H1 (cell line): ENCODE measurements around the gene LPCAT1. TPM values are rescaled to one million over a fixed set of nuclear protein-coding genes. Genes with fewer than 3 reads are reported as not detected.

ENCODE experiments used
- ATF2 ChIP-seq: IDR thresholded peaks from 2 replicates; pipeline ENCODE4 v1.6.1; 2012; ENCODE audit warnings: low read length, inconsistent platforms
- MAFK ChIP-seq: IDR thresholded peaks from 2 replicates; pipeline ENCODE4 v1.6.1; 2012; ENCODE audit warnings: low read depth, mild to moderate bottlenecking, improper control_type of control experiment, low read length
- POU5F1 ChIP-seq: IDR thresholded peaks from 2 replicates; pipeline ENCODE4 v1.6.1; 2011; ENCODE audit warnings: low read depth, mild to moderate bottlenecking, low read length, moderate library complexity
- RBBP5 ChIP-seq: IDR thresholded peaks from 2 replicates; pipeline ENCODE4 v1.7.1; 2012; ENCODE audit warnings: low read depth, mild to moderate bottlenecking, inconsistent platforms, low read length, moderate library complexity, borderline replicate concordance
- SIRT6 ChIP-seq: IDR thresholded peaks from one replicate; pipeline ENCODE4 v1.7.1; 2012; ENCODE audit warnings: low read length, inconsistent platforms
- SIX5 ChIP-seq: IDR thresholded peaks from 2 replicates; pipeline ENCODE4 v1.6.1; 2011; ENCODE audit warnings: mild to moderate bottlenecking, low read depth, low read length
- TBP ChIP-seq: IDR thresholded peaks from 2 replicates; pipeline ENCODE4 v1.6.1; 2011; ENCODE audit warnings: low read depth, low read length, improper control_type of control experiment
- polyA plus RNA-seq, 7 experiments: library from polyadenylated mRNA; depleted of rRNA in 3 of 7; stranded (reverse) in 5 of 7; unstranded in 2 of 7; fragments of >200 nt in 5 of 7; fragments of 200-250 nt in 2 of 7; gene quantifications; 1 replicate in 5 of 7; 2 replicates in 1 of 7; 4 replicates in 1 of 7; pipeline versions ENCODE4 v1.2.1 to v1.2.3, GENCODE V29; 2011 to 2013; ENCODE audit warnings: missing spikeins in 2 of 7, mixed read lengths in 2 of 7
- total RNA-seq: library from RNA; stranded (reverse); fragmentation: NEBNext Ultra II Directional; extraction: Animal tissue kit (Norgen Biotek cat#: 25700); gene quantifications from 2 replicates; pipeline ENCODE4 v1.2.1, GENCODE V29; 2021

Gene LPCAT1
- total and polyA plus RNA-seq, 2 of the 8 experiments (the other 6 are each of a cell fraction or from before 2014, with no cell fraction given), result 107 to 260 TPM

DNA sequence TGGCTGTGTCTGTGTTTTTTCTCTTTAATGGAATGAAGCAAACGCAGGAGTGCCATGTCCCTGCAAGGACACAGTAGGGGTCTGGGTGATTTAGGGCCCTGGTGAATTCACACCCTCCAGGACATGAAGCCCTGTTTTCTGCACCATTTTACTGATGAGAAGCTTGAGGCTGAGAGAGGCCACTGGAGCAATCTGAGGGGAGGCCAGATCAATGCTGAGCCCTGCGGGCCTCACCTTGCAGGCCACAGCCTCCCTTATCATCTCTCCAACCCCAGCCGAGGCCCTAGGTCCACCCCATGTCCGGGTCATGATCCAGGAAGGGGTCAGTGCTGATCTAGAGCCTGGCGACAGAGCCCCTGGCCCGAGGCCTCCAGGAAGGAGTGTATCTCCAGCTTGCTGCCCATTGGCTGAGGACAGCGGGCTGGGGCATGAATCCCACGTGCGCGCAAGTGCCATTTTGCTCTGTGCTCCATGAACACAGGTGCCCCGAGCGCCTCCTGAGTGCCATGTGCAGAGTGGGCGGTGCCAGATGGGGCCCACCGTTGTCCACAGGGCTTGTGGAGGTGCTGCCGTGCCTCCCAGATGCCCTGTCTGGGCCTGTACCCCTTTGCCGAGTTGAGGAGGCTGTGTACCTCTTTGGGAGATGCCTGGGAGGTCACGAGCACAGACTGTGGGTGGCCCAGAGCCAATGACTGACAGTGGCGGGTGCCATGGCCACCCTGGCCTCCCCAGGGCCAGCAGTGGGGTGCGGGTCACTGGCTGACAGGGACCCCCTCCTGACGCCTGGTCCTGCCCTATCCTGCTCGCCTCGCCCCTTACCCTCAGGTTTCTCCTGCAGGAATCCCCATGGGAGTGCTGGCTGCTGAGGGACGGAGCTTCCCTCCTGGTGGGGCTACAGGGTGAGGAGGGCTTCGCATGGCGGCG lies 32.3 kb upstream of the LPCAT1 start (continued):
- TF ChIP-seq ATF2 (no peak), SIRT6 (no peak), RBBP5 (no peak), TBP (no peak), SIX5 (no peak), POU5F1 (no peak), MAFK (no peak)
